ENCODE measurements around the gene XYLT1.

XYLT1 gene

DNA sequence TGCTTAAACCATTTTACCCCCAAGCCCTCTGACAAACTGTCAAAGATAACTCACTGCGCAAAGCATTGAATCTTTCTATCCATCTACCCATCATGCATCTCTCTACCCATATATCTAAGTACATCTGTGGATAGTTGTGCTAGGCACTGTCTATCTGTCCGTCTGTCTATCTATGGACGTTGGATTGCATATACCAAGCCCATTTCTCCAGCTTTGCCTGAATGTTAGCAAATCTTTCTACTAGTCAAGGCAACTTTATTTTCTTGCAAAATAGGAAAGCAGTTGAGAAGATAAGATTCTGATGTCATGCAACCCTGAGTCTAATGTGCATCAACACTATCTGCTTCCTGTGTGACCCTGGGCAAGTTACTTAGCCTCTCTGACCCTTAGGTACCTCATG, 117.2 kb downstream of the XYLT1 start:
- TF ChIP-seq CTCF (IDR thresholded peaks at IDR 0.05) = no peak

- no peak for TF ChIP-seq CTCF (IDR thresholded peaks at IDR 0.05)
Measured at GRCh38 chr16:17351441-17352035, 119.2 kb downstream of the XYLT1 start.

GRCh38 chr16:17350207-17350606, 120.6 kb downstream of the XYLT1 start:
- TF ChIP-seq CTCF (IDR thresholded peaks at IDR 0.05) = no peak

- no peak for TF ChIP-seq CTCF (IDR thresholded peaks at IDR 0.05)
Measured at GRCh38 chr16:17348826-17349225, 121.9 kb downstream of the XYLT1 start.

GRCh38 chr16:17348042-17348783, 122.5 kb downstream of the XYLT1 start:
- TF ChIP-seq CTCF (IDR thresholded peaks at IDR 0.05) = no peak

DNA sequence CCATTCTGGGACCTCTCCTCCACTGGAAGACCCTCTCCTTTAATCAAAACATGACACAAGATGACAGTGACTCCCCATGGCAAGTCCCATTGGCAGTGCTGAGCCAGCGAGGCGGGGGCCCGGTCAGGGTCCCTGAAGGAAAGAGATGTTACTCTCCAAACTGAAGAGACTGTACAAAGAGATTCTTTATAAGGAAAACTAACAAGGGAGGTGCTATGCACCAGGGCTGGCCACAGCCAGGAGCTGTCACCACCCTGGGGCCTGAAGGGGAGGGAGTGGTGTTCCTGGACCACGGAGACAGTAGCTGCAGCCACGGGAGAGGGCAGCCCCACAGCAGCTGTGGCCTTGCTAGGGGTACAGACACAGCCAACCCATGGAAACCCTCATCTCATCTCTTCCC, 123.1 kb downstream of the XYLT1 start:
- no peak for TF ChIP-seq CTCF (IDR thresholded peaks at IDR 0.05)

- no peak for TF ChIP-seq CTCF (IDR thresholded peaks at IDR 0.05)
Measured at GRCh38 chr16:17346621-17347569, 123.9 kb downstream of the XYLT1 start.
